GM12891 (cell line): ENCODE measurements around the gene MFSD12.

Experiments
- POLR2A ChIP-seq: IDR thresholded peaks from 2 replicates; pipeline ENCODE4 v1.6.1; 2011; ENCODE audit warnings: low read depth, low read length, control low read depth
- POLR2AphosphoS5 ChIP-seq: IDR thresholded peaks from 2 replicates; pipeline ENCODE4 v1.6.1; 2011; ENCODE audit warnings: low read depth, low read length, control low read depth

DNA sequence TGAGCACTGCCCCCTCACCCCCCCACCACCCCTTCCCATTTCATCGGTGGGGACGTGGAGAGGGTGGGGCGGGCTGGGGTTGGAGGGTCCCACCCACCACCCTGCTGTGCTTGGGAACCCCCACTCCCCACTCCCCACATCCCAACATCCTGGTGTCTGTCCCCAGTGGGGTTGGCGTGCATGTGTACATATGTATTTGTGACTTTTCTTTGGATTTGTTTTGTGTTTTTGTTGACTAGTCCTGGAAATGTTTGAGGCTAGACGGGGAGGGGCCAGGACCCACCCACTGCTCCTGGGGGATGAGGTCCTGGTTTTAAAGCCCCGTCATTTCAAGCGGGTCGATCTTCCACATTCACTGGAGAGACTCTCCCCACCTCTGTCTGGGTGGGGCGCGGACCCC, 21.4 kb downstream of the MFSD12 start:
- TF ChIP-seq POLR2A = no peak
- no peak for TF ChIP-seq POLR2AphosphoS5
